GM18520 (cell line): ENCODE results near the gene DLK1.

Experiments used
- ATAC-seq: cut with Tn5 transposase; IDR thresholded peaks from one replicate; pipeline ENCODE4 v1.9.1; 2021; ENCODE audit not compliant: unreplicated experiment

The DLK1 gene

GRCh38 chr14:100755649-100756048 is 29.0 kb downstream of the DLK1 start:
- no peak for ATAC-seq

- no peak for ATAC-seq
These were observed 34.8 kb downstream of the DLK1 start for GRCh38 chr14:100761481-100761880.

DNA sequence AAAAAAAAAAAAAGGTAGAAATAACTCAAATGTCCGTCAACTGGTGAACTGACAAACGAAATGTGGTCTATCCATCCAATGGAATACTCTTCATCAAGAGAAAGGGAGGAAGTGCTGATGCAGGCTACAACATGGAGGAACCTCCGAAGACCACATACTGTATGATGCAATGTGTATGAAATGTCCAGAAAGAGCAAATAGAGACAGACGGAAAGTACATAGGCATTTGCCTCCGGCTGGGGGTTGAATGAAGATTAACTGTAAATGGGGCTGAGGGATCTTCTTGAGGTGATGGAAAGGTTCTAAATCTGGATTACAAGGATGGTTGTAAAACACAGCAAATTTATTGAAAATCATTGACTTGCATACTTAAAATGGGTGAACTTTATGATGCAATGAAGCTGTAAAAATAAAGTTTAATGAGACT is 35.4 kb downstream of the DLK1 start:
- ATAC-seq = no peak

DNA sequence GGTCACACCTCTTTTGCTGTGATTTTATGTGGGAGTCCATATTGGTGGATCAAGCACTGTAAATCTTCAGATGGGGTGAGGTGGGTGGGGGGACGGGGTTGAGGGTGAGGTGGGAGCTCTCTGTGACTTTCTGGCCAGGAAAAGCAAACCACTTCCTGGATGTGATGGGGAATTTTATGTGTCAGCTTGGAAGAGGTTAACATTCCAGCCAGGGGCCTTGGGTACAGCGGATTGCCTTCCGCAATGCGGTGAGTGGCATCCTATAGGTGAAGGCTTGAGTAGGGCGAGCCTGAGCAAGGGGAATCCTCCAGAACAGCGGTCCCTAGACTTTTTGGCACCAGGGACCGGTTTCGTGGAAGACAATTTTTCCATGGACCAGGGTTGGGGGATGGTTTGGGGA is 36.2 kb downstream of the DLK1 start:
- no peak for ATAC-seq

- ATAC-seq = no peak
These were observed 37.9 kb downstream of the DLK1 start for GRCh38 chr14:100764471-100765115.

DNA sequence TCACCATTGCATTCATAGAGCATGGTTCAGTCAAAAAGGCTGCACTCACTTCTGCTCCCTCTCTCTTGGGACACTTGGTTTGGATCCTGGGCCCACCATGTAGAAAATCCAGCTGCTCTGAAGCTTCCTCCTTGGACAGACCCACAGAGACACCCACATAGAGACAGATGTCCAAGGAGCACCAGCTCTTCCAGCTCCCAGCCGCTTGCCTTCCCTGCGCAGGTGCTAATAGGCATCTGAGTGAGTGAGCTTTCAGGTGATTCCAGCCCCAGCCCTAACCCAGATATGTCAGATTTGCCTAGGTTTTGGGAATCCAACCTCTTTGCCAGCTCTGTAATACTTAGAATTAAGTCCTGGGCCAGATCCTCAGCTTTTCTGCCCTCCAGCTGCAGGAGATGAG is 38.6 kb downstream of the DLK1 start:
- ATAC-seq = no peak

- ATAC-seq = no peak
These were observed 39.3 kb downstream of the DLK1 start for GRCh38 chr14:100765991-100766390.

GRCh38 chr14:100767003-100767787 is 40.5 kb downstream of the DLK1 start:
- no peak for ATAC-seq

DNA sequence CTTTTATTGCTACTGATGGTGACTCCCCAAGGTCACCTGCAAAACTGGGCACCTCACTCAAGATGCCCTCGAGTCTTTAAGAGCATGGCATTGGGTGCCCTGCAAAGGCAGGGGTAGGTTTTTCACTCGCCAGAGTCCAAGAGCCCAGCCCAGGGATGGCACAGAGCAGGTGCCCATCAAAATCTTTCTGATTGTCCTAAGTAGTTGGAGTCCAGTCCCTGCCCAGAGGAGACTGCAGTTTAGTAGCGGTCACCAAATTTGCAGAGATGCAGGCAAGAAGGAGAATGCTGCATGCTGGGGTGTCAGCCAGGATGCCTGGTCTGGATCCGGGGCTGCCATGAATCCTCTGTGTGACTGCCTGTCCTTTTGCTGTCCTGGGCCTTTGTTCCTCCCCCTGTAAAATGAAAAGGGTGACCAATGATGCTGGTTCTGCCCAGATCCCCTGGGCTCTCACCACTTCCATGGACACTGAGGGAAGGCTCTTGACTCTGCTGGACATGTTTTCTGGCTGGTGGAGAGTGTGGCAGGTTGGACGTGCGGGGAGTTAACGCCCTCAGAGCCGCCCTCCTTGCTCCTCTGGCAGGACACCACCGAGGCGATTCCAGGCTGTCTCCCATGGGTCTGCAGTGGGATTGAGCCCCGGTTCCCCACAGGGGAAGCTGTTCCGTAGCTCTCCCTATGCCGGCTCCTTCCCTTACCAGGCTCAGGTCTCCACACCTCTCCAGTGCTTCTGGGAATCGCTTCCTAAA is 41.3 kb downstream of the DLK1 start:
- ATAC-seq = no peak

DNA sequence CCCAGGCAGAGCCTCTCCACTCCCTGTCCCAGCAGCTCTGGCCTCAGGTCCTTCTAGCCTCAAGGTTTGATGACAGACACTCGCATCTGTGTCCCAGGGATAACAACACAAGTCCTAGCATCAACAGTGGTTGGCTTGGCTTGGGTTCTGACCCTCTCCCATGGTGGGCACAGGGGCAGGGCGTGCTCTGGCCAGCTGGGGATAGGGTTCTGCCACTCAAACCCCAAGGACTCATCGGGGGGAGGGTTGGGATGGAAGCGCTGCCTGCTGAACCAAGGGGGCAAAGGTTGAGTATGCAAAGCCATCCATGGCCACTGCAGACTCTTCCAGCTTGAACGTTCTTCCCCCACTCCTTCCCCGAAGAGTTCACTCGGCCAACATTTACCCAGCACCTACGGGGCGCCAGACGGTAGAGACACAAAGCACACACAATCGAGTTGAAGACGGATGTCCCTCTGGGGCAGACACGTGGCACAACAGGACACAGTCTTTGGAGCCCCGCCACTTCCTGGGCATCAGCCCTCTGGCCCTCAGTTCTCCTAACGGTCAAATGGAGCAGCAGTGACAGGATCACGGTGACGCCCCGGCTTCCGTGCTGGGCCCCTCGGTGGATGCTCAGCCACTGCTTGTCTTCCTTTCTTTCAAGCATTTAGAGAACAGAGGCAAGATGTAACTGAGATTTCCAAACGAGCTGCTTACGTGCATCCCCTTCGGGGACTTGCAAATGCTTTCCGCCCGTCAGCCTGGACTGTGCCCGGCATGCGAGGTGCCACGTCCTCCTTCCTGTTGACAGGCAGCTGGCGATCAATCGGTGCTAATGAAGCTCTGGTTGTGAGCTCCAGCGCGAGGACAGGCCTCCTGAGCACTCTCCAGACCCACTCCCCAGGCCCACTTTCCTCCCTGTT is 42.6 kb downstream of the DLK1 start:
- no peak for ATAC-seq

DNA sequence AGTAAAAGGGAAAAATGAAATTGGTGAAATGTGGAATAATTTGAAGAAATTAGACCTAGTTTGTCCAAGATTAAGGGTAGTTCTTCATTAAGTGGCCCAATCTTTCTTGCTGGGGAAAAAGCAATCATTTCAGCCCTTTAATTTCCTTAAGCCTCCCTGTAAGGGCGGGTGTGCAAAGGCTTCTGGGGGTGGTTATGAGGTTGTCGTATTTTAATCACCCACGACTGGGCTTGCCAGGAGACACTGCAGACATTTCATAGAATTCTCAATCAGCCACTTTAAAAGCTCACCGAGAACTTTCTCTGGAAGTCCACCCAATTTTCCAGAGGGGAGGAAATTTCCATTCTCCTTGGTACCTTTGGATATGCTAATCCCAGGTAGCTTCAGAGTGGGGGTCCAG is 43.4 kb downstream of the DLK1 start:
- ATAC-seq = no peak

- no peak for ATAC-seq
These were observed 44.0 kb downstream of the DLK1 start for GRCh38 chr14:100770605-100771120.

DNA sequence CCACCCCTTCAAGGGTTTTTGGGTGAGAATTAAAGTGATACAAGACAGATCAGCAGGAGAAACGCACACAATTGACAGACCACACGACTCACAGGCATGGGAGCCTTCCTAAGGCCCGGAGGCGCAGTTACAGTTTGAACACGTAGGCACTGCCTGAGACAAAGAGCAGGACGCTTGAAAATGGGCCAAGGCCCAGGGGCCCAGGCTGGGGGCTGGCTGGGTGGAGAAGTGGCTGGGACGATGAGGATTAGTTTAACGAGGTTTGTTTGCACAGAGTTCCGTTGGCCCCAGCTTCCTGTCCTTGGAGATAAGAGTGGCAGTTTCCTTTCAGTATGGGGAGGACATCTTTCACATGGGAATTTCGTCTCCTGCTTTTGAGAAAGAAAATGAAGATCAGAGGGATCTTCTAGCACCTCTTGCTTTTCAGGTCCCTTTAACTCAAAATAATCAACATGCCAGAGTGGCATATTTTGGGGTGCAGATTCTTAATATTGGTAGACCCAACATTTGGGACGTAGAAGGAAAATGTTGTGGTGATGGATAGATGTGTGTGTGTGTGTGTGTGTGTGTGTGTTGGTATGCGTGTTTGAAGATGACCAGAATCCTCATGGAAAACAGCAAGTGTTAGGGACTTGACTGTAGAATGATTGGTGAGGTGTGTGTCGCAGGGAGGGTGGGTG is 44.6 kb downstream of the DLK1 start:
- ATAC-seq = no peak

DNA sequence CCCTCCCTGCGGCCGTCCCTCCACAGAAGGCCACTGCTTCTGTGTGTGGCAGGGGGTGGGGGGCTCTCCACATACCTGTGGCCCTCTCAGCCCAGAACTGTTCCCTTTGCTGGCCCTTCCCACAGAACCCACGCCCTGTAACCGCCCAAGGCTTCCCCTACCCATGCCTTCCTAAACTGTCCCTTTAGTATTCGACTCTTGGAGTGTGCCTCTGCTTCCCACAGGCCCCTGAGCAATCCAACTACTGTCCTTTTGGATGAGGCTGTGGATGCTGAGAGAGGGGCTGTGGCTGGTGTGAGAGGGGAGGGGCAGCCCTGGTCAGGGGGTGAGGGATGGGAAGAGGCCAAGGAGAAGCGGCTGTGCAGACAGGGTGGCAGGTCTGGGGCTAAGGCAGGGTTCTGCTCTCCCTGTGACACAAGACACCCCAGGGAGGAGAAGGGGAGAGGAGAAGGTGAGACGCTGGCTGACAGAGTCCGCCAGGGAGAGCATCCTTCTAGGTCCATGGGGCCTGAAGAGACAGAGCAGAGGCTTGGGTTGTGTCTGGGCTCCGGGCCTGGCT is 46.0 kb downstream of the DLK1 start:
- no peak for ATAC-seq

DNA sequence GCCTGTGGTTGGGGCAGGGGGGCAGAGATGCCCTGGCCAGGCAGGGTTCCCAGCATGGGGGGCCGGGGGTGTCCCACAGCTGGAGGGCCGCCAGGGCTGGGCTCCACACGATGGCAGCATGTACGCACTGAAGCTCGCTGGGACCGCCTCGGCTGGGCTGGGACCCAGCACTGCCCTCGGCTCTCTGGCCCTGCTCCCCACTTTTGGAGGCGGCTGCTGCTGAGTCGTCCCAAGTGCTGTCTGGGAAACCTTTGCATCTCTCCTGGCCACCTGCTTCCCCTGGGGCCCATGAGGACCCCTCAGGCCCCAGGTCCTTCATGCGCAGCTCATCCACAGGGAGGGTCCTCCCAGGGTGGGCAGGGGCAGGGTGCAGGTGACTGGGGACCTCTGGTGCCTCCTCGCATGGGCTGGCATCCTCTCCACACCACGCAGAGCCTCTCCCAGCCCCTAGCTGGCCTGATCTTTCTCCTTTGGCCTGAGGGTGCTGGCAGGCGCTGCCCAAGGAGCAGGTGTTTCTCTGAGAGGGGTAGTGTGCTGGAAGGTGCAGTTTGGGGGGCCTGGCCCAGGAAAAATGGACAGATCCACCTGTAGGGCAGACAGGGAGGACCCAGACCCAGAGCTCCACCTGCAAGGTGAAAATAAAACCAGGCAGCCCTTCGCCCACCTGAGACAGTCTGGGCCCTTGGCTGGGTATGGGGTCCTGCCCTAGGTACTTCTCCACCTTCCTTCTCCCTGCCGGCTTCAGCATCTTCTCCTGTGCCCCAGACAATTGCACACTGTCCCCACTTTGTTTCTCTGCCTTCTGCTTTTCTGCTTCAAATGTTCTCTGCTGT is 46.9 kb downstream of the DLK1 start:
- ATAC-seq = no peak

- no peak for ATAC-seq
These were observed 47.5 kb downstream of the DLK1 start for GRCh38 chr14:100774164-100774537.

GRCh38 chr14:100775351-100775830 is 48.7 kb downstream of the DLK1 start:
- ATAC-seq = no peak

DNA sequence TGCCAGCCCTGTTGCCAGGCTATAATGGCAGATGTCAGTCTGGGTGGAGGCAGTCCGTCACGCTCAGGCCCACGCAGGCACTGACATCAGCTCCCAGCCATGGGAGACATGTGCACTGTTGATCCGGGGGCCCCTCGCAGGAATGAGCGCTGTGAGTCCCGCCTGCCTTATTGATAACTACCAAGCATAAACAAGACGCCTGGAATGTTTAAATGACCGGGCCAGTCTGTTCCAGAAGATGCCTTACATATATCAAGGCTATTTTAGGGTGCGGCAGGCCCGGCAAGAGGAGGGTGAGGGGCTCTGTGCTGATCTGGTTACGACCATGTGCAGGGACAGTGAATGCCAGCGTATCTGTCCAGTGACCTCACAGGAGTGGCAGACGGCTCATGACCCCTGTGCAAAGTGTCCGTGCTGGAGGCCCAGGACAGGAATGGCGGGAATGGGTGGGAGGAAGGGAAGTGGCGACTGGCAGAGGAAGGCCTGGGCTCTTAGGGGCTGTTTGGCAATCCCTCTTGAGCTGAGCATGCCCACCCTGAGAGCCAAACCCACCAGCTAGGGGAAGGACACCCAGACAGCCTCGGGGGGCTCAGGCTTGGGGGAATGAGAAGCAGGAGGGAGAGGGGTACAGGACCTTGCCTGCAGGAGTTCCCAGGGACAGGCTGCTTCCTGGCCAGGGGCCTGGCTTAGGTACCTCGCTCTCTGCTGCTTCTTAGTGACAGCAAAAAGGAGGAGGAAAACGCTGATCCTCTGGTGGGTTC is 49.3 kb downstream of the DLK1 start:
- ATAC-seq = no peak
